Vagina (tissue), 2 donors: ENCODE measurements around the gene NTSR1. TPM values are rescaled to one million over a fixed set of nuclear protein-coding genes. Genes with fewer than 3 reads are reported as not detected.

Experiments used
- DNase-seq, 2 donors: peaks; one replicate each; pipeline ENCODE4 v3.0.0-alpha.2; 2017; ENCODE audit errors: extremely low spot score in 2 of 2
- H3K27ac ChIP-seq: fragments of 200-600 bp; sonication (generic); one replicate; pipeline ENCODE4 v1.5.1; 2019
- H3K27me3 ChIP-seq: fragments of 200-600 bp; sonication (generic); one replicate; pipeline ENCODE4 v1.5.1; 2019
- H3K36me3 ChIP-seq, 2 donors: fragments of 200-600 bp; sonication (generic); one replicate each; pipeline ENCODE4 v1.5.1; 2017 to 2019
- H3K4me1 ChIP-seq: fragments of 200-600 bp; sonication (generic); one replicate; pipeline ENCODE4 v1.5.1; 2019
- H3K4me3 ChIP-seq, 2 donors: fragments of 200-600 bp; sonication (generic); 1 replicate in 1 of 2; 2 replicates in 1 of 2; pipeline ENCODE4 v1.5.1; 2016 to 2019
- H3K9me3 ChIP-seq: fragments of 200-600 bp; sonication (generic); one replicate; pipeline ENCODE4 v1.5.1; 2019
- CTCF ChIP-seq, 3 experiments: fragments of 450-650 bp in 2 of 3; fragments of 200-600 bp in 1 of 3; sonication (generic) in 1 of 3; IDR thresholded peaks; one replicate each; pipeline ENCODE4 v1.5.1; 2017 to 2019; ENCODE audit warnings: antibody characterized with exemption in 3 of 3, mild to moderate bottlenecking in 2 of 3, moderate library complexity in 2 of 3
- POLR2A ChIP-seq, 2 donors: fragments of 450-650 bp; IDR thresholded peaks; one replicate each; pipeline ENCODE4 v1.6.1; 2017; ENCODE audit warnings: antibody characterized with exemption in 2 of 2, mild to moderate bottlenecking in 2 of 2, moderate library complexity in 2 of 2
- POLR2AphosphoS5 ChIP-seq, 2 donors: sonication (generic); formaldehyde crosslinking; IDR thresholded peaks; one replicate each; pipeline ENCODE4 v1.9.0; 2017; ENCODE audit warnings: antibody characterized with exemption in 2 of 2, mild to moderate bottlenecking in 2 of 2, low read depth in 1 of 2; ENCODE audit not compliant: insufficient read depth in 1 of 2
- intact Hi-C: fragments of 100-400 bp; cut with DNase I; formaldehyde crosslinking; loops from one replicate; pipeline ENCODE4 v1.15.1; 2023
- total RNA-seq: library from RNA; depleted of rRNA; stranded (reverse); fragments of >200 nt; gene quantifications from one replicate; pipeline ENCODE4 v1.2.3, GENCODE V29; 2016

NTSR1 gene
- total RNA-seq, 1 donor from 2014 or later, result 0.49 TPM

- Histone ChIP-seq H3K4me1 (no peaks in the 10 kb centered on the region), H3K27ac (no peak overlapping the region), H3K36me3 (no peaks in the 10 kb centered on the region), H3K4me3 (no peak overlapping the region), H3K27me3 (no peaks in the 10 kb centered on the region), H3K9me3 (no peaks in the 10 kb centered on the region)
- intact Hi-C loops, result no loop called here
- no peak for TF ChIP-seq POLR2A (IDR thresholded peaks at IDR 0.05)
- TF ChIP-seq CTCF (IDR thresholded peaks at IDR 0.05), result no peak
- TF ChIP-seq POLR2AphosphoS5 (IDR thresholded peaks at IDR 0.05; ENCODE audit: insufficient read depth in 1 of 2, low read depth in 1 of 2), result no peak
- DNase-seq, result no peak
Measured at GRCh38 chr20:62742979-62743776, 34.5 kb downstream of the NTSR1 start.

DNA sequence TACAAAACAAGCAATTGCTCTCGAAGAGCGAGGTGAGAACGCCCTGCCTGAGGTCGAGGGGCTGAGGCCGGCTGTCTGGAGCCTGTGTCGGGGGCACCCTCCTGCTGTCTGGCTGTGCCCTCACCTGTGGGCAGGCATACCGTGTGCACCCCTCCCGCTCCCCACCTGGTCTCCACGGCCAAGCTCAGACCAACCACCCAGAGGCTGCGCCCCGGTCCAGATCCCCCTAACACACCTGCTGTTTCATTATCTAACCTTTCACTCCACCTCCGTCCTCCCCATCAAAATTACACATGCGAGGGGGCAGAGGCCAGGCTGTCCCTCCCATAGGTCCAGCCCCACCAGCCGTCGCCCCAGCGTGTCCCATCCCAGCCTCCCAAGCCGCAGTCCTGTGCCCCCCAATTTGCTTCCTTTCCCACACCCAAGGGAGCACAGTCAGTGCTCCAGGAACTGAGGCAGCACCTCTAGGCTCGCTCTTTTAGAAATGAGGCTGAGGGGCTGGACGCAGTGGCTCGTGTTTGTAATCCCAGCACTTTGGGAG, 35.2 kb downstream of the NTSR1 start:
- Histone ChIP-seq H3K27me3 (no peaks in the 10 kb centered on the region), H3K27ac (no peak overlapping the region), H3K9me3 (no peaks in the 10 kb centered on the region), H3K4me1 (no peaks in the 10 kb centered on the region), H3K36me3 (no peaks in the 10 kb centered on the region), H3K4me3 (no peak overlapping the region)
- DNase-seq, result no peak
- intact Hi-C loops, result no loop called here
- no peak for TF ChIP-seq POLR2A (IDR thresholded peaks at IDR 0.05)
- no peak for TF ChIP-seq POLR2AphosphoS5 (IDR thresholded peaks at IDR 0.05; ENCODE audit: insufficient read depth in 1 of 2, low read depth in 1 of 2)
- no peak for TF ChIP-seq CTCF (IDR thresholded peaks at IDR 0.05)

DNA sequence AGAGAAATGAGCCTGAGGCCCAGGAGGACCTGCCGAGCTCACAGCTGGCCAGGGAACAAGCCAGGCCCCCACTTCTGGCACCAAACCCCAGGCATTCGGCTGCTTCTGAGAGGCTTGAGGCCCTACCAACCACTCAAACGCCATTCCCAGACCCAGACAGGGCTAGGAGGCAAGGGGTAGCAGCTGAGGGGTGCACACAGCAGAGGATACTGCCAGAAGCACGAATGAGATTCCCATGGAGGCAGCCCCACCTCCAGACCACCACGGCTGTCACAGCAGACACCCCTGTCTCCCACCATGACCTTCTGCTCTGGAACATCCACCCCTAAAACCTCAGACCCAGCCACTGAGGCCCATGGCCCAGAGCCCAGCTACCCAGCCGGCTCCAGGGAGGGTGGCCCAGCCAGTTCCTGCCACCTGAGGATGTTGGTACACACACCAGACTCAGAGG, 36.1 kb downstream of the NTSR1 start:
- H3K9me3 ChIP-seq, result no peaks in the 10 kb centered on the region
- H3K27me3 ChIP-seq, result no peaks in the 10 kb centered on the region
- DNase-seq, result no peak
- TF ChIP-seq POLR2A (IDR thresholded peaks at IDR 0.05) (no peak), POLR2AphosphoS5 (IDR thresholded peaks at IDR 0.05; ENCODE audit: insufficient read depth in 1 of 2, low read depth in 1 of 2) (no peak), CTCF (IDR thresholded peaks at IDR 0.05) (no peak)
- intact Hi-C loops, result no loop called here
- H3K36me3 ChIP-seq, result no peaks in the 10 kb centered on the region
- no peak overlapping the region for H3K4me3 ChIP-seq
- no peak overlapping the region for H3K27ac ChIP-seq
- H3K4me1 ChIP-seq, result no peaks in the 10 kb centered on the region

- H3K36me3 ChIP-seq, result no peaks in the 10 kb centered on the region
- H3K4me3 ChIP-seq, result no peak overlapping the region
- TF ChIP-seq CTCF (IDR thresholded peaks at IDR 0.05) (no peak), POLR2A (IDR thresholded peaks at IDR 0.05) (no peak), POLR2AphosphoS5 (IDR thresholded peaks at IDR 0.05; ENCODE audit: insufficient read depth in 1 of 2, low read depth in 1 of 2) (no peak)
- H3K9me3 ChIP-seq, result no peaks in the 10 kb centered on the region
- no peak overlapping the region for H3K27ac ChIP-seq
- no peak for DNase-seq
- H3K4me1 ChIP-seq, result no peaks in the 10 kb centered on the region
- intact Hi-C loops, result no loop called here
- H3K27me3 ChIP-seq, result no peaks in the 10 kb centered on the region
Measured at GRCh38 chr20:62745279-62745951, 36.8 kb downstream of the NTSR1 start.

DNA sequence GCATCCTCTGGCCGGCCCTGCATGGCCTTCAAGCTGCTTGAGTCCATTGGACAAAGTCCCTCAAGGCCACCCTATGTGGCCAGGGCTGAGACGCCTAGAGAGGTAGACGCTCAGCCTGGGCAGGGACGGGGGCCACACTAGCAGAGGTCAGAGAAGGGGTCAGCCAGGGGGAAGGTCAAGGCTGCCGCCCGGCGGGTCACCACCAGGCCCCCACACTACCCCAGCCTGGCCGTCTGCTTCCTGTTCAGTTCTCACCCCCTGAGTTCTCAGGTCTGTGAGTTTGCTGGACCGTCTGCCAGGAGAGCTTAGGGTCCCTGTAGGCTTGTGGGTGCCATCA, 37.3 kb downstream of the NTSR1 start:
- no peaks in the 10 kb centered on the region for H3K27me3 ChIP-seq
- DNase-seq, result no peak
- no peaks in the 10 kb centered on the region for H3K9me3 ChIP-seq
- H3K4me1 ChIP-seq, result no peaks in the 10 kb centered on the region
- no peak overlapping the region for H3K4me3 ChIP-seq
- TF ChIP-seq CTCF (IDR thresholded peaks at IDR 0.05), result no peak
- TF ChIP-seq POLR2A (IDR thresholded peaks at IDR 0.05), result no peak
- TF ChIP-seq POLR2AphosphoS5 (IDR thresholded peaks at IDR 0.05; ENCODE audit: insufficient read depth in 1 of 2, low read depth in 1 of 2), result no peak
- H3K27ac ChIP-seq, result no peak overlapping the region
- no peaks in the 10 kb centered on the region for H3K36me3 ChIP-seq
- intact Hi-C loops, result no loop called here
